B cell (primary cell): ENCODE results near the gene KCNJ8. TPM values are rescaled to one million over a fixed set of nuclear protein-coding genes. Genes with fewer than 3 reads are reported as not detected.

Experiments used
- ATAC-seq: fragments of 200-7000 bp; cut with Tn5 transposase; one replicate; pipeline ENCODE4 v1.10.0; 2021; ENCODE audit warnings: low read depth, mild to moderate bottlenecking, moderate number of reproducible peaks, moderate library complexity
- CTCF ChIA-PET: fragments of 350-600 bp; sonication (Branson Sonifier 250); formaldehyde crosslinking; loops from one replicate; lab custom pipeline; 2021; ENCODE audit warnings: antibody characterized with exemption, inconsistent platforms; lab: Charles Lee
- POLR2A ChIA-PET: fragments of 350-600 bp; sonication (Branson Sonifier 250); formaldehyde crosslinking; loops from one replicate; lab custom pipeline; 2021; ENCODE audit warnings: antibody characterized with exemption; lab: Charles Lee
- DNase-seq: peaks from one replicate; pipeline ENCODE4 v3.0.0; 2013
- H2AFZ ChIP-seq: 2 replicates; pipeline ENCODE4 v1.6.1; 2012; ENCODE audit warnings: mild to moderate bottlenecking, low read depth, low read length; ENCODE audit not compliant: insufficient read depth, poor library complexity, severe bottlenecking
- H3K27ac ChIP-seq, 2 donors: 1 replicate in 1 of 2; 2 replicates in 1 of 2; pipeline ENCODE4 v1.5.1; 2012 to 2013; ENCODE audit warnings: low read length in 2 of 2, mild to moderate bottlenecking in 2 of 2, moderate library complexity in 1 of 2
- H3K27me3 ChIP-seq, 4 experiments: fragments of 200-600 bp in 1 of 4; sonication (generic) in 1 of 4; replicated peaks in 1 of 4; 1 replicate in 2 of 4; 2 replicates in 2 of 4; pipeline versions ENCODE4 v1.6.1 to v1.7.0; 2013 to 2016; ENCODE audit warnings: low read length in 3 of 4, mild to moderate bottlenecking in 2 of 4, mixed read lengths in 1 of 4, moderate library complexity in 1 of 4; ENCODE audit not compliant: insufficient read depth in 4 of 4, control insufficient read depth in 3 of 4; ENCODE audit errors: control extremely low read depth in 1 of 4
- H3K36me3 ChIP-seq, 2 experiments: replicated peaks in 1 of 2; 1 replicate in 1 of 2; 2 replicates in 1 of 2; pipeline versions ENCODE4 v1.6.1 to v1.7.1; 2013; ENCODE audit warnings: low read length in 1 of 2; ENCODE audit not compliant: insufficient read depth in 2 of 2, control insufficient read depth in 1 of 2; ENCODE audit errors: control extremely low read depth in 1 of 2, extremely low read depth in 1 of 2
- H3K4me1 ChIP-seq, 2 donors: fragments of 200-600 bp in 1 of 2; sonication (generic) in 1 of 2; 1 replicate in 1 of 2; 2 replicates in 1 of 2; pipeline versions ENCODE4 v1.5.1 to v1.6.1; 2013 to 2017; ENCODE audit warnings: low read length in 2 of 2; ENCODE audit not compliant: control insufficient read depth in 2 of 2, insufficient read depth in 2 of 2
- H3K4me2 ChIP-seq: replicated peaks from 2 replicates; pipeline ENCODE3; 2012; ENCODE audit warnings: mild to moderate bottlenecking, low read depth, low read length; ENCODE audit not compliant: poor library complexity, severe bottlenecking
- H3K4me3 ChIP-seq, 5 experiments: fragments of 200-600 bp in 1 of 5; sonication (generic) in 1 of 5; 1 replicate in 3 of 5; 2 replicates in 2 of 5; pipeline versions ENCODE4 v1.5.1 to v1.7.0; 2011 to 2016; ENCODE audit warnings: low read length in 4 of 5, mild to moderate bottlenecking in 4 of 5, low read depth in 2 of 5, control low read depth in 1 of 5, moderate library complexity in 1 of 5; ENCODE audit not compliant: insufficient read depth in 1 of 5; ENCODE audit errors: control extremely low read depth in 1 of 5, extremely low read depth in 1 of 5
- H3K79me2 ChIP-seq: fragments of 200-600 bp; sonication (generic); one replicate; pipeline ENCODE4 v1.6.0; 2016; ENCODE audit warnings: low read length; ENCODE audit not compliant: control insufficient read depth, insufficient read depth
- H3K9ac ChIP-seq: fragments of 200-600 bp; sonication (generic); 2 replicates; pipeline ENCODE4 v1.6.1; 2017; ENCODE audit warnings: mild to moderate bottlenecking, low read length, moderate library complexity
- H3K9me3 ChIP-seq, 3 donors: one replicate each; pipeline versions ENCODE4 v1.6.1 to v1.7.1; 2013; ENCODE audit warnings: low read length in 2 of 3; ENCODE audit not compliant: control insufficient read depth in 2 of 3, insufficient read depth in 1 of 3; ENCODE audit errors: control extremely low read depth in 1 of 3
- H4K20me1 ChIP-seq: 2 replicates; pipeline ENCODE4 v1.6.0; 2012; ENCODE audit warnings: mild to moderate bottlenecking, low read length; ENCODE audit not compliant: insufficient read depth, control insufficient read depth, poor library complexity, severe bottlenecking
- H3K27ac Mint-ChIP-seq: one replicate; pipeline ENCODE4 v1.8.0; 2021; ENCODE audit warnings: mixed read lengths
- H3K27me3 Mint-ChIP-seq: one replicate; pipeline ENCODE4 v1.8.0; 2021; ENCODE audit warnings: mixed read lengths
- H3K4me1 Mint-ChIP-seq: one replicate; pipeline ENCODE4 v1.8.0; 2021; ENCODE audit warnings: mixed read lengths
- H3K4me3 Mint-ChIP-seq: one replicate; pipeline ENCODE4 v1.8.0; 2021; ENCODE audit warnings: mixed read lengths
- H3K9me3 Mint-ChIP-seq: one replicate; pipeline ENCODE4 v1.8.0; 2022; ENCODE audit warnings: mixed read lengths; ENCODE audit not compliant: insufficient read depth
- EZH2 ChIP-seq: IDR thresholded peaks from 2 replicates; pipeline ENCODE4 v1.6.1; 2012; ENCODE audit warnings: borderline replicate concordance, low read depth, mild to moderate bottlenecking, moderate library complexity, low read length; ENCODE audit not compliant: insufficient read depth, poor library complexity, severe bottlenecking
- WGBS: methylation state at CpG from one replicate; pipeline ENCODE4 v1.1.5; 2013; ENCODE audit warnings: missing lambda C conversion rate; ENCODE audit not compliant: insufficient coverage; 5-methylcytosine and 5-hydroxymethylcytosine counted together
- intact Hi-C: fragments of 100-400 bp; cut with micrococcal nuclease; formaldehyde crosslinking; loops from one replicate; pipeline ENCODE4 v1.10.0; 2022
- polyA plus RNA-seq: library from polyadenylated mRNA; depleted of rRNA; stranded (reverse); fragments of >200 nt; gene quantifications from 2 replicates; pipeline ENCODE4 v1.2.3, GENCODE V29; 2012
- total RNA-seq, 2 donors: library from RNA; stranded (reverse); fragments of 120-200 nt in 1 of 2; gene quantifications; 1 replicate in 1 of 2; 2 replicates in 1 of 2; pipeline versions ENCODE4 v1.2.3 to v1.2.4, GENCODE V29; 2013 to 2022
- TF ChIP-seq, protein P1 (sequence below): fragments of 200-600 bp; IDR thresholded peaks from one replicate; pipeline ENCODE4 v1.8.0; 2022; ENCODE audit warnings: antibody characterized with exemption, mild to moderate bottlenecking

KCNJ8 gene
- total and polyA plus RNA-seq, 2 donors (not counting 1 experiment from before 2014, with no cell fraction given) = not detected

DNA sequence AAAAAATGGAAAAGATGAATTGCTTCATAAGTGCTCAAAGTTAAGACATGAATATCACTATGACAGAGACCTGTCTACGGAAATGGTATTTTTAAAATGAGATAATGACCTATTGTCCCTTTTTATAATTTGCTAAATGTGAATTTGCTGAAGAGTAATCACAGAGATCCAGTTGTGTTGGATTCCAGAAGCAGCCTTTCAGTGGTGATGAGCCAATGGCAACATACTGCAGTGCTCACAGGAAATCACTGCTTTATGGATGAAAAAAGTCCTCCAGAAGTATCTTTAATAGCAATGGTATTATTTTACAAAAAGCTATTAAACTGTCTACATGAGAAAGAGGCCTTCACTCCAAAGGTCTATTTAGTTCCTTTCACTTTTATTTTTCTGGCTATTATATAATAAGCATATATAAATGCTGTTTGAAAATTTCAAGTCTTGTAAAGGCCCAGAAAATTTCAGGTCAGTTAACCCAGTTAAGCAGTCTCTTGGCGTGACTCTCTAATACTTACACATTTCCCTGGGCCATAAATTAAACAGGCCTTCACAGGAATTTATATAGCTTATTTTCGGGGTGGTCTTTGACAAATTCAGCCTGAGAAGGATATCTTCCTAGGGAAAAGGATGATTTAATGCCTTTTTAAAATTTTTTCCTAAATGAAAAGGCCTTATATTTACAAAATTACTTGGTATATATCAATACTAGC, 55.4 kb downstream of the KCNJ8 start:
- DNase-seq = no peak
- no peak for TF ChIP-seq EZH2
- no peaks in the 10 kb centered on the region for H3K9me3 Mint-ChIP-seq
- H2AFZ ChIP-seq = no peak overlapping the region
- no peak overlapping the region for H3K4me3 ChIP-seq
- no peak overlapping the region for H3K27ac ChIP-seq
- ATAC-seq = no peak
- WGBS = no CpG with 5 or more reads among the region's 3 CpGs
- H3K27ac Mint-ChIP-seq = no peak overlapping the region
- intact Hi-C loops = no loop called here
- ChIA-PET CTCF (no interaction called here), POLR2A (no interaction called here)
- no peaks in the 10 kb centered on the region for H3K36me3 ChIP-seq
- peaks cover 5% of the 10 kb centered on the region for H3K27me3 Mint-ChIP-seq
- no peak overlapping the region for H3K4me2 ChIP-seq
- no peak overlapping the region for H3K4me3 Mint-ChIP-seq
- H3K4me1 Mint-ChIP-seq = no peaks in the 10 kb centered on the region
- H3K27me3 ChIP-seq = no peaks in the 10 kb centered on the region
- no peaks in the 10 kb centered on the region for H4K20me1 ChIP-seq
- no peaks in the 10 kb centered on the region for H3K79me2 ChIP-seq
- no peaks in the 10 kb centered on the region for H3K4me1 ChIP-seq
- no peak overlapping the region for H3K9ac ChIP-seq
- H3K9me3 ChIP-seq = no peaks in the 10 kb centered on the region

DNA sequence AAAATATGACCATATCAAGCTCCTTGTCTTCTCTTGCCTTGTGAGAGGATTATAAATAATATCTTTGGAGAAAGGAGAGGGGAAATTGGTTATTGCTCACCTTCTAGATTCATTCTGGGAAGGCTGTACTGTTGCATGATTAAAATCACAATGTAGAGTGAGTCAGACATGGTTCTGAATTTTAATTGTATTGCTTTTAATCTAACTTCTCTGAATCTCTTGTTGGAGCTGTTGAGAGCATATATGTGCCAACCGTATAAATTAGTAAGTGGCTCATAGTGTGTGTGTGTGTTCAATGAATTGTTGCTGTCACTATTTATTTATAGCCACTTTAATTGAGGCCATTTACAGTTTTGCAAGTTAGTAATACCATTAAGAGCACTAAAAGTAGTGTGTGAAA, 56.1 kb downstream of the KCNJ8 start:
- Histone ChIP-seq H3K9ac (no peak overlapping the region), H2AFZ (no peak overlapping the region), H3K79me2 (no peaks in the 10 kb centered on the region), H4K20me1 (no peaks in the 10 kb centered on the region), H3K4me1 (no peaks in the 10 kb centered on the region), H3K27ac (no peak overlapping the region), H3K9me3 (no peaks in the 10 kb centered on the region), H3K4me2 (no peak overlapping the region), H3K36me3 (no peaks in the 10 kb centered on the region), H3K4me3 (no peak overlapping the region), H3K27me3 (no peaks in the 10 kb centered on the region)
- ChIA-PET CTCF (no interaction called here), POLR2A (no interaction called here)
- H3K4me3 Mint-ChIP-seq = no peak overlapping the region
- no peaks in the 10 kb centered on the region for H3K9me3 Mint-ChIP-seq
- TF ChIP-seq EZH2 = no peak
- TF ChIP-seq, protein P1, sequence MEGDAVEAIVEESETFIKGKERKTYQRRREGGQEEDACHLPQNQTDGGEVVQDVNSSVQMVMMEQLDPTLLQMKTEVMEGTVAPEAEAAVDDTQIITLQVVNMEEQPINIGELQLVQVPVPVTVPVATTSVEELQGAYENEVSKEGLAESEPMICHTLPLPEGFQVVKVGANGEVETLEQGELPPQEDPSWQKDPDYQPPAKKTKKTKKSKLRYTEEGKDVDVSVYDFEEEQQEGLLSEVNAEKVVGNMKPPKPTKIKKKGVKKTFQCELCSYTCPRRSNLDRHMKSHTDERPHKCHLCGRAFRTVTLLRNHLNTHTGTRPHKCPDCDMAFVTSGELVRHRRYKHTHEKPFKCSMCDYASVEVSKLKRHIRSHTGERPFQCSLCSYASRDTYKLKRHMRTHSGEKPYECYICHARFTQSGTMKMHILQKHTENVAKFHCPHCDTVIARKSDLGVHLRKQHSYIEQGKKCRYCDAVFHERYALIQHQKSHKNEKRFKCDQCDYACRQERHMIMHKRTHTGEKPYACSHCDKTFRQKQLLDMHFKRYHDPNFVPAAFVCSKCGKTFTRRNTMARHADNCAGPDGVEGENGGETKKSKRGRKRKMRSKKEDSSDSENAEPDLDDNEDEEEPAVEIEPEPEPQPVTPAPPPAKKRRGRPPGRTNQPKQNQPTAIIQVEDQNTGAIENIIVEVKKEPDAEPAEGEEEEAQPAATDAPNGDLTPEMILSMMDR = no peak
- H3K27me3 Mint-ChIP-seq = peaks cover 7% of the 10 kb centered on the region
- no peak for ATAC-seq
- H3K27ac Mint-ChIP-seq = no peak overlapping the region
- no CpG with 5 or more reads among the region's 1 CpG for WGBS
- no peaks in the 10 kb centered on the region for H3K4me1 Mint-ChIP-seq
- intact Hi-C loops = no loop called here
- DNase-seq = no peak
